ENCODE data around the gene CWC27.

GRCh38 chr5:64864171-64864570 is 95.4 kb downstream of the CWC27 start:
- no peak for TF ChIP-seq CTCF (tag by site-specific recombination; IDR thresholded peaks at IDR 0.05)
- no peak for TF ChIP-seq YY1 (tag by site-specific recombination; IDR thresholded peaks at IDR 0.05)
- no peak for TF ChIP-seq ZNF133 (tag by site-specific recombination; IDR thresholded peaks at IDR 0.05)
- no peak for TF ChIP-seq ZNF23 (tag by site-specific recombination; IDR thresholded peaks at IDR 0.05; ENCODE audit: borderline replicate concordance)
- TF ChIP-seq ZNF510 (tag by site-specific recombination; IDR thresholded peaks at IDR 0.05; ENCODE audit: insufficient replicate concordance), result no peak
- no peak for TF ChIP-seq IKZF3 (tag by site-specific recombination; IDR thresholded peaks at IDR 0.05)
- TF ChIP-seq ZNF324 (tag by site-specific recombination; IDR thresholded peaks at IDR 0.05), result no peak
- TF ChIP-seq ZNF274 (IDR thresholded peaks at IDR 0.05; ENCODE audit: low read length), result no peak
- no peak for TF ChIP-seq ZNF274 (tag by site-specific recombination; IDR thresholded peaks at IDR 0.05; ENCODE audit: borderline replicate concordance)
- no peak for TF ChIP-seq TCF7L2 (IDR thresholded peaks at IDR 0.05; ENCODE audit: borderline replicate concordance, low read depth, low read length)
